ENCODE measurements around the gene DNMT3L.

DNA sequence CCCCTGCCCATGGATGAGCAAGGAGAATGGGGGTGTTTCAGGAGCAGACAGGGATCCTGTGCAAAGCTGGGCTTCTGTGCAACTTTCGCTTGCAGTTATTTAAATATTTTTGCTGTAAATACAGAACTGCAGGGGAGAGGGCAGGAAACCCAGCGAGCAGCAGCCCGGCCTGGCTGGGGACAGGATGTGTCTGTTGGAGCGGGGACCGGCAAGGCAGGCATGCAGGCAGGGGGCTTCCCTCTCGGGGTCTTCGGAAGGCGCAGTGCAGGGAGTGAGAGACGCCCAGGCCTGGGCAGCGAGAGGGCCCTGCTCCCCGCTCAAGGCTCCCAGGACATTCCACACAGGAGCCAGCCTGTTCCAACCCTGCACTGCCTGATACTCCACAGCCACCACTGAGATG, 22.3 kb upstream of the DNMT3L start:
- TF ChIP-seq, protein P1, sequence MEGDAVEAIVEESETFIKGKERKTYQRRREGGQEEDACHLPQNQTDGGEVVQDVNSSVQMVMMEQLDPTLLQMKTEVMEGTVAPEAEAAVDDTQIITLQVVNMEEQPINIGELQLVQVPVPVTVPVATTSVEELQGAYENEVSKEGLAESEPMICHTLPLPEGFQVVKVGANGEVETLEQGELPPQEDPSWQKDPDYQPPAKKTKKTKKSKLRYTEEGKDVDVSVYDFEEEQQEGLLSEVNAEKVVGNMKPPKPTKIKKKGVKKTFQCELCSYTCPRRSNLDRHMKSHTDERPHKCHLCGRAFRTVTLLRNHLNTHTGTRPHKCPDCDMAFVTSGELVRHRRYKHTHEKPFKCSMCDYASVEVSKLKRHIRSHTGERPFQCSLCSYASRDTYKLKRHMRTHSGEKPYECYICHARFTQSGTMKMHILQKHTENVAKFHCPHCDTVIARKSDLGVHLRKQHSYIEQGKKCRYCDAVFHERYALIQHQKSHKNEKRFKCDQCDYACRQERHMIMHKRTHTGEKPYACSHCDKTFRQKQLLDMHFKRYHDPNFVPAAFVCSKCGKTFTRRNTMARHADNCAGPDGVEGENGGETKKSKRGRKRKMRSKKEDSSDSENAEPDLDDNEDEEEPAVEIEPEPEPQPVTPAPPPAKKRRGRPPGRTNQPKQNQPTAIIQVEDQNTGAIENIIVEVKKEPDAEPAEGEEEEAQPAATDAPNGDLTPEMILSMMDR (IDR thresholded peaks at IDR 0.05) = no peak
- no peak for TF ChIP-seq POLR2A (IDR thresholded peaks at IDR 0.05)

Measured in Peyer's patch (tissue), 4 donors.